SIG-M5 treated with dmso at 0.1 percent for 504 hours (cell line): ENCODE data around the gene DMRTB1.

Experiments used
- DNase-seq: peaks from one replicate; lab custom pipeline; 2025; ENCODE audit not compliant: unreplicated experiment; lab: John Stamatoyannopoulos, UW

DMRTB1 gene

DNA sequence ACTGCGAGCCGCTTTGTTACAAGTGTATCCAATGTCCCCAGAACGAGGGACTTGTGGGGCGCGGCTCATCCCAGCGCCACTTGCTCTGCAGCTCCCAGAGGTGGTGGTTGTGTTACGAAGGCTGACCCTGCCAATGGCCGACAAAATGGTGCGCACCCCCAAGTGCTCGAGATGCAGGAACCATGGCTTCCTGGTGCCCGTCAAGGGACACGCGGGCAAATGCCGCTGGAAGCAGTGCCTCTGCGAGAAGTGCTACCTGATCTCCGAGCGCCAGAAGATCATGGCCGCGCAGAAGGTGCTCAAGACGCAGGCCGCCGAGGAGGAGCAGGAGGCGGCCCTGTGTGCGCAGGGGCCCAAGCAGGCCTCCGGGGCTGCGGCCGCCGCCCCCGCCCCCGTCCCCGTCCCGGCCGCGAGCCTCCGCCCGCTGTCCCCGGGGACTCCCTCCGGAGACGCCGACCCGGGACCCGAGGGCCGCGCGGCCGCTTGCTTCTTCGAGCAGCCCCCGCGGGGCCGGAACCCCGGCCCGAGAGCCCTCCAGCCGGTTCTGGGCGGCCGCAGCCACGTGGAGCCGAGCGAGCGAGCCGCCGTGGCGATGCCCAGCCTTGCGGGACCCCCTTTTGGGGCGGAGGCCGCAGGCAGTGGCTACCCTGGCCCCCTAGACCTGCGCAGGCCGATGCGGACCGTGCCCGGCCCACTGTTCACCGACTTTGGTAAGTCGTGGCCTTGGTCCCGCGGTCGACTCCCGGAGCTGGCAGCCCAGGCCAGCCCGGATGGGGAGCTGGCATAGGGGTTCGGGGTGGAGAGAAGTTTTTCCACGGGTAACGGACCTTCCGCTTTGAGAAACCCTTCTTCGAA, at the start of gene DMRTB1:
DMRTB1 (plus strand) TSS at position 79 of the 855 bp plus-strand sequence; CDS start at position 134, 55 bp downstream.
- no peak for DNase-seq

DNA sequence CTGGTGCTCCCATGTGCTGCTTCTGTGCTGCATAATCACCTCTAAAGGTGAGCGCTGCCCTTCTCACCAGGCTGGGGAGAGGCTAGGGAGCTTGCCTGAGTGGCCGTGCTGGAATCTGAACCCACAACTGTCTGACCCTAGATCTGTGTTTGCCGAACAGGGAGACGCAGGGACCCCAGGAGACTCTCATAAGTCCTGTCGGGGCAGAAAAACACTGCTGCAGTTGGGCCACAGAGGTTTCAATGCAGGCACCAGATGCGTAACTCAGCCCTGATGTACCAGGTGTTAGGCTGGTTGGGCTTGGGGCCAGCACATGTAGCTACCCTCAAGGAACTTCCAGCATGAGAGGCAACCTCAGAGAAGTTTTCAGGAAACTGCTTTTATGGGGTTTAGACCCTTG, 49.5 kb upstream of the DMRTB1 start:
- DNase-seq: no peak

- no peak for DNase-seq
These were observed 49.1 kb upstream of the DMRTB1 start for GRCh38 chr1:53410100-53410541.

- no peak for DNase-seq
These were observed 48.5 kb upstream of the DMRTB1 start for GRCh38 chr1:53410701-53411100.

DNA sequence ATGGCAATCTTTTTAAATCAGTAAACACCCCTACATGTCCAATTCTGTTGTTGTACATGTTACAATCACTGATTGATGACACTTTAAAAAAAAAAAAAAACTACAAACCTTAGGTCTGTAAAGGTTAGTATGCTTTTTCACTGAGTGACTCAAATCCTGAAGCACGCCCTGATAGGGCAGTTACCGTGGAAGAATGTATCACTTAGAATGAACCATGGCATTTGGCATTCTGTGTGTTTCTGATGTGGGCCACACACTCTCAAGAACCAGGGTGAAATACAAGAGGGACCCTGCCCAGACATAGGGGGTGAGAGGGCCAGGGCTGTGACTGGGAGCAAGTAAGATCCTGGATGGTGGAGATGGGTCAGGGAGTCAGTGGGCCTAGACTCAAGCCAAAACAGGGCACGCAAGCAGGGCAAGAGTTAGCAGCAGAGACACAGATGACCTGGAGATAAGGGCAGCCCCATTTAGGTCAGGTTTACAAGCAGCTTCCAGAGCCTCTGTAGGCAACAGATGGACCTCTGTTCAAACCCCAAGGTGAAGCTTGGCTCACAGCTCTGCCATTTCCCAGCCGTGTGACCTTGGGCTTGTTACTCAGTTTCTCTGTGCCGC, 47.6 kb upstream of the DMRTB1 start:
- DNase-seq: no peak

DNA sequence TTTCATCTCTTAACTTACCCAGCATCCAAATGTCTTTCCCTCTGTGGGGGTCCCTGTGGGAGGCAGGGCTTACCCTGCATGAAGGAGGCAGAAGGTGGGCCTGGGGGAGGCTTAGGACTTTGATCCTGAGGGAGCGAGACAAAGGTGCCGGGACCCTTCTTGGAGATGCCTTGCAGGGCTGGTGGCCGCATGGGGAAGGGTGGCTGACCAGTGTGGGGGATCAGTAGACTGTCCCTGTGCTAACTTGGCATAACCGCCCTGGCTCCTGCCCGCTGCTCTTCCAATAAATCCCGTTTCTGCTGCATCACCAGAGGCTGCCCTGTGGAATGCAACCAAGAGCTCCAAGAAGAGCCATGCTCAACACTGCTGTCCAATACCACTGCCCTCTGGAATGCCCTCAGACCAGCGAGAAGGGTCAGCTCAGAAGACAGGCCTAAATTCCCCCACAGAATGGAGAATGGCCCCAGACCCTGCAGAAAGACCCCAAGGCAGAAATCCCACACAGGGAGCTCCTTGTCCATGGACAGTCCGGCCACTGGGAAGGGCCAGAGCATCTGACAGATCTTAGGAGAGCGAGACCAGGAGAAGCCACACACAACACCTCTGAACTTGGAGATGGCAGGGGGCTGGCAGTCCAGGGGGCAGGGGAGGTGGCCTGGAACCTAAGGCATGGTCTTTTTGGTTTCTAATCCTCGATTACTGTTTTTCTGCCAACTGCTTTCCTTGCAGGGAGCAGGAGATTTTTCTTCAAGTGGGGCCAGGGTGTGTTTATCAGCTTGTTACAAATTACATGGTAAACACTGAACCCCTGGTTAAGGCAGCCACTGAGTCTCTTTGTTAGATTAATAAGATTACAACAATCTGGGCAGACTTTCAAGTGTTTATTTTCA, 46.7 kb upstream of the DMRTB1 start:
- no peak for DNase-seq

- DNase-seq: no peak
These were observed 45.8 kb upstream of the DMRTB1 start for GRCh38 chr1:53413175-53414001.

GRCh38 chr1:53414632-53415031, 44.6 kb upstream of the DMRTB1 start:
- no peak for DNase-seq

GRCh38 chr1:53415432-53415831, 43.8 kb upstream of the DMRTB1 start:
- DNase-seq: no peak

DNA sequence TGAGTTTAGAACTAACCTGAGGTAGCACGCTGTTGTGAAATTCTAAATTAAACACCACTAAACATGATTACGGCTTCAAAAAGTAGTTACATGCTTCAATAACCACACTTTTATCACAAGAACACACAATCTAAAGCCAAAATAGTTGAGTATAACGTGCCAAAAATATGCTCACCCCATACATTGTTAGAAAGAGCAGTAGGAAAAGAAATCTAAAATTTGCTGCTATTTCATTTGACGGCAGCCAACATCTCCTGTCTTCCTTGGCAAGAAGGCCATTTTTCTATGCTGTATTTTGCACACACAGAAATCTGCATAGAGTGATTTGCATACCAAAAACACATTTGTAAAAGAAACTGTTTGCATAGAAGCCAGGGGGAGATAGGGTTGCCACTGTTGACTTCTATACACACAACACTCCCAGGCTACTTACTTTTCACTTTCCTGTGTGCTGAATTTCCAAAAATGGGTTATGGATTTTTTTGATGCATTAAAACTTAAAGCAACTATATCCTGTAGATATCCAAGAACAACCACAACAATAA, 42.9 kb upstream of the DMRTB1 start:
- DNase-seq: no peak

DNA sequence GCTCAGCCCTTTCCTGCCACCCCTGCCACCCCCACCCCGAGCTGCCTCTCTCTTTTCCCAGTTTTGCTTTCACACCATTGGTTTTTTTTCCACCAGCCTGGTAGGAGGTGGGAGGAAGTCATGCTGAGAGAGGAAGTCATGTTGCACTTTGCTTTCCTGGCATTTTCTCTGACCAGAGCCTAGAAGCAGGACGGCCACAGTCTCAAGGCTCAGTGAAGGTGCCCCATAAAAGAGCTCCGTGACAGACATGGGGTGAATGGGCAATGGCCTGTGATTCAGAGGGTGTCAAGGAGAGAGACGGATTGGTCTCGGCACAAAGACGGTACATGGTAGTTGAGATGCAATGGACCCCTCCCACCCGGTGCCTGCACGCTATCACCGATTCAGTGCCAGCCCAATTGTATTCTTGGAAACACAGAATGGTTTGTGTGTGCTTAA, 42.1 kb upstream of the DMRTB1 start:
- no peak for DNase-seq

DNA sequence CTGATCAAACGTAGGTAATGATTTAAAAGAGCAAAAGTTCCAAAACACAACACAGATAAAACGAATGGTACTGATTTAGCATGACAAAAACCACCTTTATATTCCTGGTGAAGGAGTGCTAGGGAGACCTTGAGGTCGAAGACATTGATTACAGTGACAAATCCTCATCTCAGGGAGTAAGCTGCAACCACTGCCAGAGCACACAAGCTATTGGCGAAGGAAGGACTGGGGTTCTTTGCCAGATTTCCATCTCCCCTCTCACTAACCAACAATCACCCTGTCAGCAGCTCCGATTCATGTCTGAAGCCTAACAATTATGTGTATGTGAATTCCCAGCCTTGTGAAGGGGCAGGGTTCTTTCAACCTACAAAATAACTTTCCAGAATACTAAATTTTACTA, 40.2 kb upstream of the DMRTB1 start:
- no peak for DNase-seq

DNA sequence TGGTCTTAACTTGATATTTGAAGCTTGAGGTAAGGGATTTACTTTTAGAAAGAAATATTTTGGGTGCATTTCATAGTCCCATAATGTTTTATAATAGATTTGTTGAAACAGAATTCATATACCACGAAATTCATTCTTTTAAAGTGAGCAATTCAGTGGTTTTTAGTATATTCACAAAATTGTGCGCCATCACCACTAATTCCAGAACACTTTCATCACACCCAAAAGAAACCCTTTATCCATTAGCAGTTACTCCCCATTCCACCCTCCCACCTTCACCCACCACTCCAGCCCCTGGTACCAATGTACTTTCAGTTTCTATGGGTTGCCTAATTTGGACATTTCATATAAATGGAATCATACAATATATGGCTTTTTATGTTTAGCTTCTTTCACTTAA, 38.9 kb upstream of the DMRTB1 start:
- no peak for DNase-seq

DNA sequence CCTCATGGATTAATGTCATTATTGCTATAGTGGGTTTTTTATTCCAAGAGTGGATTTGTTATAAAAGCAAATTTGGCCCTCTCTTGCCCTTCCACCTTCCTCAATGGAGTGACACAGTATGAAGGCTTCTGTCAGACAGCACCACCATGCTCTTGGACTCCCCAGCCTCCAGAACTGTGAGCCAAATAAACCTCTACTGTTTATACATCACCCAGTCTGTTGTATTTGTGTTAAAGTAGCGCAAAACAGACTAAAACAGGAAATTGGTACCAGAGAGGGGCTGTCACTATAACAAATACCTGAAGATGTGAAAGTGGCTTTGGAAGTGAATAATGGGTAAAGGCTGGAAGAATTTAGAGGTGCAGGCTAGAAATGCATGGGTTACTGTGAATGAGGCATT, 38.0 kb upstream of the DMRTB1 start:
- no peak for DNase-seq

DNA sequence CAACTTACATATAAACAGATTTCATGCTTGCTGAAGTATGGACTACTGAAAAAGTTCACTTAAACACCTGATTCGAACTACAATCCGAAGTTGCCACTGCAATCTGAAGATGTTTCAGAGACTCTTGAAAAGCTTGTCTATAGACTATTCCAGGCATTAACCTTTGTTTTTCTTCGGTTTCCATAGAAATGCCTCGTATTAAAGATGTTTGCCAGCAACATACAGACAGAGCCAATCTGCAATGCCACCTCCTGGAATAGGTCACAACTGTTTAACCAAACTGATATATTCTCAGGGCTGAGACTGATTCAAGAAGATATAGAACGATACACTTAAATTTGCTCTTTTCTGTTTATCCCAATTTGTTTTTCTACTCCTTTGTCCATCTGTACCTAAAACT, 28.9 kb upstream of the DMRTB1 start:
- no peak for DNase-seq

DNA sequence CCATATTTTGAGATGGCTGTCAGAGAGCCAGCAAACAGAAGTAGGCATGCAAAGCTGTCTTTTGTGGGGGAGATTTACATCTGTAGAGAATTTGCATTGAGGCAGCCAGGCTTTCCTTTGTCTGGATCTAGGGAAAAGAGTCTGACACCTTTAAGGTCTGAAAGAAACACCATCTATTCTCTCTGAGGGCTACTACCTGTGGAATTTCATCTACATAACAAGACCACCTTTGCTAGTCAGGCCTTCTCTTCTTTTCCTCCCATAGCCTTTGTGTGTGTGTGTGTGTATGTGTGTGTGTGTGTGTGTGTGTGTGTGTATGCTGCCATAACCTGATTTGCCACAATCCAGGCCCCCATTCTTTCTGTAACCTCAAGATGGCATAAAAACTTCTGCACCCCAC, 28.4 kb upstream of the DMRTB1 start:
- DNase-seq: no peak

DNA sequence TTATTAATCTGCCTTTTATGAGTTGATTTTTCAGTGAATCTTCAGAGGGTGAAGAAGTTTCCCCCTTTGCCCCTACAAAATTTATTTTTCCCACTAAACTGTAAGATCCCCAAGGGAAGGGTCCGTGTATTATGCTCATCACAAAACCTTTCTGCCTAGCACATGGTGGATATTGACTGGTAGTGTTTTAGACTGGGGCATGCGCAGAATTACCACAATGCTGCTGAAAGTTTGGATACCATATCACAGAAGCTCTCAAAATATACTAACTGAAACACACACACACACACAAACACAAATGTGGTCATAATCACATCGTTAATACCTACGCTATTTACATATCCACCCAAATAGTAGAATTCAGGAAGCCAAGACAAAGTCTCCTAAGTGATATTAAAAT, 28.0 kb upstream of the DMRTB1 start:
- DNase-seq: no peak

DNA sequence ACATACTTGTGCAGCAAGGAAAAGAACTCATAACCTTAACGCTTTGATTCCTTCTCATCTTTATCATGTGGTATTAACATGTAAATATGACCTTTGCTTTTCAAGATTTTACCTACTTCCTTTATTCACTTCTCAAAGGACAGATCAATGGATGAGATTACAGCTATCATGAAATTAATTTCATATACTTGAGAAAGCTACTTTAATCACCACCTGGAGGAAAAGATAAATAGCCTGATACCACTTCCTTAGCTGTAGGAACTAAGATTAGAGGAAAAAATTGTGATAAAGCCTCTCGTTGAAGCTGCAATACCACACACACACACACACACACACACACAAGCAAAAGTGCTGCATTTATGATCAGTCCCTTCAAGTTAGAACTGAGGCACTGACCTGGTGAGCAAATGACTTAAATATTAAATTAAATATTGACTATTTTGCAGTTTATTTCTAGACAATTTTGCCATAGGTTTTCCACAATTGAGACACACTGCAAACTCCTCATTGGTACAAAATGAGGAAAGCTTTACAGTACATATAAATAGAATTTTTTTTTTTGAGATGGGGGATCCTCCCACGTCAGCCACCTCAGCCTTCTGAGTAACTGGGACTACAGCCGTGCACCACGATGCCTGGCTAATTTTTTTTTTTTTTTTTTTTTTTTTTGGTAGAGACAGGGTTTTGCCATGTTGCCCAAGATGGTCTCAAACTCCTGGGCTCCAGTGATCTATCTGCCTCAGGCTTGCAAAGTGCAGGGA, 27.2 kb upstream of the DMRTB1 start:
- DNase-seq: no peak

DNA sequence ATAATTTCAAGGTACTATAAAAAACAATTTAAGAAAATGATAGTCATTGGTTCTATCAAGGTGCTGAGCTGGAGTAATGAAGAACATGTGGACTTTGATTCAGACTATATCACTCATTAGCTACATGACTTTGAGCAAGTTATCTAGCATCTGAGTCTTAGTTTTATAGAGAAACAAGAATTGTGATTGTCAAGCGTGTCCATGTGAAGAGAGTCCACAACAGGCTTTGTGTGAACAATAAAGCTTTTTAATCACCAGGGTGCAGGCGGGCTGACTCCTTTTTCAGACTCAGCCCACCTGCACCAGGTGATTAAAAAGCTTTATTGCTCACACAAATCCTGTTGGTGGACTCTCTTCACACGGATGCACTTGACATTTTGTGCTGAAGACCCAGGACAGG, 26.6 kb upstream of the DMRTB1 start:
- no peak for DNase-seq
